ENCODE measurements around the gene CNFN.

DNA sequence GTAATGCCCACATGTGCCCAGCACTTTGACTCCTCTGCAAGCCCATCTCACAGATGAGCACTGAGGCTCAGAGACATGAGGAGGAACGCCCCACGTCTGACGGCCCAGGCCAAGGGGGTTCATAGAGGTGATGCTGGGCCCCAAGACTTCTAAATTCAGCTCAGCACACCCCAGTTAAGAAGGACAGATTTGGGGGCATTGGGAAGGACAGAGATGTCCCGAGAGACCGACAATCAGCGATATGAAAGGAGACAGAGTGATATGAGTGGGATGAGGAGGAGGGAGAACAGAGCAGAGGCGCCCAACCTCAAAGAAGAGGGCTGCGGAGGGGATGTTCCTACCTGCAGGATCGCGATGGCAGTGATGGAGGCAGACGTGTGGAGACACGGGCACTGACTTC lies at the start of gene CNFN:
- TF ChIP-seq YY1 (IDR thresholded peaks at IDR 0.05; ENCODE audit: insufficient read depth, insufficient read length) (no peak), SUZ12 (IDR thresholded peaks at IDR 0.05; ENCODE audit: extremely low read depth, insufficient read depth, insufficient read length) (no peak), ZNF274 (IDR thresholded peaks at IDR 0.05; ENCODE audit: low read depth, low read length) (no peak)

Data from NT2/D1 (cell line).